Kidney epithelial cell (primary cell): ENCODE results near the gene PKN3. TPM values are rescaled to one million over a fixed set of nuclear protein-coding genes. Genes with fewer than 3 reads are reported as not detected.

ENCODE experiments used
- DNase-seq: peaks from one replicate; pipeline ENCODE4 v3.0.0-alpha.2; 2010; ENCODE audit warnings: low read depth
- H3K27me3 ChIP-seq: 2 replicates; pipeline ENCODE4 v1.6.0; 2011; ENCODE audit warnings: low read length; ENCODE audit not compliant: control insufficient read depth, insufficient read depth
- H3K36me3 ChIP-seq: 2 replicates; pipeline ENCODE4 v1.5.1; 2011; ENCODE audit warnings: low read length; ENCODE audit not compliant: control insufficient read depth, insufficient read depth
- H3K4me3 ChIP-seq: 2 replicates; pipeline ENCODE4 v1.5.1; 2011; ENCODE audit warnings: low read depth, mild to moderate bottlenecking, control low read depth, low read length
- total RNA-seq: library from RNA; depleted of rRNA; stranded (reverse); fragments of >200 nt; gene quantifications from 2 replicates; pipeline ENCODE4 v1.2.3, GENCODE V29; 2015
- TF ChIP-seq, protein P1 (sequence below): IDR thresholded peaks from 2 replicates; pipeline ENCODE4 v1.5.1; 2011; ENCODE audit warnings: mild to moderate bottlenecking, moderate library complexity, low read length, control low read depth, inconsistent platforms; ENCODE audit not compliant: insufficient read depth, poor library complexity, severe bottlenecking

PKN3 gene
- total RNA-seq, 1 donor from 2014 or later: 4.6 TPM

DNA sequence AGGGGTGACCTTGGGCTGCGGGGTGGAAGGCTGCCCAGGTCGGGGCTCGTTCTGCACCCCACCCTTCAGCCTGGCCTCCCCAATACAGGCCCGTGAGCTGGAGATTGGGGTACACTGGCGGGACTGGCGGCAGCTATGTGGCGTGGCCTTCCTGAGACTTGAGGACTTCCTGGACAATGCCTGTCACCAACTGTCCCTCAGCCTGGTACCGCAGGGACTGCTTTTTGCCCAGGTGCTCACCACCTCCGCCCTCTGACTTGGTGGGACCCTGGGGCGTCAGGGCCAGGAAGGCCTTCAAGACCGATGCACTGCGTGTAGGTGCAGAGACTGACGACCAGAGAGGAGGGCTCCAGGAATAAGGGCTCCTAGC is 11.1 kb downstream of the PKN3 start:
- Histone ChIP-seq H3K36me3 (no peaks in the 10 kb centered on the region), H3K4me3 (no peak overlapping the region), H3K27me3 (no peaks in the 10 kb centered on the region)
- TF ChIP-seq, protein P1, sequence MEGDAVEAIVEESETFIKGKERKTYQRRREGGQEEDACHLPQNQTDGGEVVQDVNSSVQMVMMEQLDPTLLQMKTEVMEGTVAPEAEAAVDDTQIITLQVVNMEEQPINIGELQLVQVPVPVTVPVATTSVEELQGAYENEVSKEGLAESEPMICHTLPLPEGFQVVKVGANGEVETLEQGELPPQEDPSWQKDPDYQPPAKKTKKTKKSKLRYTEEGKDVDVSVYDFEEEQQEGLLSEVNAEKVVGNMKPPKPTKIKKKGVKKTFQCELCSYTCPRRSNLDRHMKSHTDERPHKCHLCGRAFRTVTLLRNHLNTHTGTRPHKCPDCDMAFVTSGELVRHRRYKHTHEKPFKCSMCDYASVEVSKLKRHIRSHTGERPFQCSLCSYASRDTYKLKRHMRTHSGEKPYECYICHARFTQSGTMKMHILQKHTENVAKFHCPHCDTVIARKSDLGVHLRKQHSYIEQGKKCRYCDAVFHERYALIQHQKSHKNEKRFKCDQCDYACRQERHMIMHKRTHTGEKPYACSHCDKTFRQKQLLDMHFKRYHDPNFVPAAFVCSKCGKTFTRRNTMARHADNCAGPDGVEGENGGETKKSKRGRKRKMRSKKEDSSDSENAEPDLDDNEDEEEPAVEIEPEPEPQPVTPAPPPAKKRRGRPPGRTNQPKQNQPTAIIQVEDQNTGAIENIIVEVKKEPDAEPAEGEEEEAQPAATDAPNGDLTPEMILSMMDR: no peak
- no peak for DNase-seq

DNA sequence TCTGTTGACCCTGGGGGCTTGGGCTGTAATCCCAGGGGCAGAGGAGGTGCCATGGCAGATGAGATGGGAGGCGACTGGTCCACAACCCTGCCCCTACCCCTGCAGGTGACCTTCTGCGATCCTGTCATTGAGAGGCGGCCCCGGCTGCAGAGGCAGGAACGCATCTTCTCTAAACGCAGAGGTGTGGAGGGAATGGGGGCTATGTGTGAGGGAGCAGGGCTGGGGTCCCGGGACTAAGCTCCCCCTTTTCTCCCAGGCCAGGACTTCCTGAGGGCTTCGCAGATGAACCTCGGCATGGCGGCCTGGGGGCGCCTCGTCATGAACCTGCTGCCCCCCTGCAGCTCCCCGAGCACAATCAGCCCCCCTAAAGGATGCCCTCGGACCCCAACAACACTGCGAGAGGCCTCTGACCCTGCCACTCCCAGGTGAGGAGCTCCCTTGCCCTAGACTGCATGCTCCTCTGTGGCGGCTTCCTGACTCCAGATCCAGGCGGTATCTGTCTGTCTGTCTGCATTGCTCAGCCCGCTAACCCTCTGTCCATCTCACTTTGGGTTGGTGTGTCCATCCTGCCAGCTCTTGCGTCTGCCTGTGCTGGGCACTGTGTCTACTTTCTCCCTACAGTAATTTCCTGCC is 11.8 kb downstream of the PKN3 start:
- no peak for DNase-seq
- H3K36me3 ChIP-seq: no peaks in the 10 kb centered on the region
- H3K4me3 ChIP-seq: no peak overlapping the region
- TF ChIP-seq, protein P1: no peak
- H3K27me3 ChIP-seq: no peaks in the 10 kb centered on the region

GRCh38 chr9:128714586-128715435 is 12.5 kb downstream of the PKN3 start:
- DNase-seq: no peak
- Histone ChIP-seq H3K4me3 (no peak overlapping the region), H3K36me3 (no peaks in the 10 kb centered on the region), H3K27me3 (no peaks in the 10 kb centered on the region)
- TF ChIP-seq, protein P1: no peak

DNA sequence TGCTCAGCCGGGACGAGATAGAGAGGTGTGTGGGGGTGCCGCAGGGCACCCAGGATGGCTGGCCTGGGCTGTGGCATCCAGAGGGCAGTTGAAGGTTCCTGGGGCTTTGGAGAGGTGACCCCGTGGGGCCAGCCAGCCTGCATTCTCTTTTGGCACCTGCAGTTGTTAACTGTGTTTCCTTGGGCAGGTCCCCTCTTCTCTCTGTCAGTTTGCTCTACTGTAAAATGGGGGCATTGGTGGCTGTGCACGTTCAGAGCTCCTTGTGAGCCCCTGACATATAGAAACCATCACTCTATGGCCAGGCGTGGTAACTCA is 13.1 kb downstream of the PKN3 start:
- H3K4me3 ChIP-seq: no peak overlapping the region
- no peaks in the 10 kb centered on the region for H3K27me3 ChIP-seq
- TF ChIP-seq, protein P1: no peak
- no peak for DNase-seq
- no peaks in the 10 kb centered on the region for H3K36me3 ChIP-seq

- TF ChIP-seq, protein P1: no peak
- Histone ChIP-seq H3K27me3 (no peaks in the 10 kb centered on the region), H3K36me3 (no peaks in the 10 kb centered on the region), H3K4me3 (no peak overlapping the region)
- DNase-seq: no peak
Observed at GRCh38 chr9:128716581-128717254, 14.4 kb downstream of the PKN3 start.
